ENCODE measurements around the gene GRIK2.
"Not testable (repeated sequence)": the region's sequence is repeated elsewhere in the genome, so short reads cannot be mapped to it uniquely, and the experiment has no call there.

The GRIK2 gene

GRCh38 chr6:102066301-102066700 is 672.8 kb downstream of the GRIK2 start:
- no peak for DNase-seq

DNA sequence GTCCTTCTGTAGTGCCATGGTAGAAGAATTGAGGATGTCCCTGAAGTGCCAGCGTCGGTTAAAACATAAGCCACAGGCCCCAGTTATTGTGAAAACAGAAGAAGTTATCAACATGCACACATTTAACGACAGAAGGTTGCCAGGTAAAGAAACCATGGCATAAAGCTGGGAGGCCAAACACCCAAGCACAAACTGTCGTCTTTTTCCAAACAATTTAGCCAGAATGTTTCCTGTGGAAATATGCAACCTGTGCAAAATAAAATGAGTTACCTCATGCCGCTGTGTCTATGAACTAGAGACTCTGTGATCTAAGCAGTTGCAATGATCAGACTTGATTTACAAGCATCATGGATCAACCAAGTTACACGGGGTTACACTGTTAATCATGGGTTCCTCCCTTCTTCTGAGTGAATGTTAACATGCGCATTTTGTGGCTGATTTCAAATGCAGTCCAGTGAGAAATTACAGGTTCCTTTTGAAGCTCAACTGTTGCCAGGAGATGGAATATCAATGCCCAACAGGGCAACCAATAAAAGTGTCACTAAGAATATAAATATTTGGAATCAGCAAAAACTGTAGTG is 674.9 kb downstream of the GRIK2 start:
- DNase-seq, result no peak

GRCh38 chr6:102075539-102075938 is 682.0 kb downstream of the GRIK2 start:
- DNase-seq, result no peak

DNA sequence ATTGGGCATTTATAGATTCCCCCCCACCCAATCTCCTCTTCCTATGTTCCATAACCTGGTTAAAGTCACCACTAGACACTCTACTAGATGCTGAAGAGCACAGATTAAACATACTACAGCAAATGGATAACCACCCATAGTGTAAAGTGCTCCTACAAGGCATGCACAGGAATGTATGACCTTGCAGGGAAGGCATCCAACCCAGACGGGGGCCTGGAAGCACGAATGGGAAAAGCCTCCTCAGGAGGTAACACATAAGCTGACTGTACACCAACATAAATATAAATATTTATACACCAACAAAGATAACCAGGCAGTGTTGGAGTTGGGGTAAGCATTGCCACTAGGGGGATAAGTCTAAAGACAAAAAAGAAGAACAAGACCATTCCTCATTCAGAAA is 691.7 kb downstream of the GRIK2 start:
- DNase-seq, result no peak

- DNase-seq, result not testable (repeated sequence)
These were observed 694.7 kb downstream of the GRIK2 start for GRCh38 chr6:102088160-102088559.

DNA sequence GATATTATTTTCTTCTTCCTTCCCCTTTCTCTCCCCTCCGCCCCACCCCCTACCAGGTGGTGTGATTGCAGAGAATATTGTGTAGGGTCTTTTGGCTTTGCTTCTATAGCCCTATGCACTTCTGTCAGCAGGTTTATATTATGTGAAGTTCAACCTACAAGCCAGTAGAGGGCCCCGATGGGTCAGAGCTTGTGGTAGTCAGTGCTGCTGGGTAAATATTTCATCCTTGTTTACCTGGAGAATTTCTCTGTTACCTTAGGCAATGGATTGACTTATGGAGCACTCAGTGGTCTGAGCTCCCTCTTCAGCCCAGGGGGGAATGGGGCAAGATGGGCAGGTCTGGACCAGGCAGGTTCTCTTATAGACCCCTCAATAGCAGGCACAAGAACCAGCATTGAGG is 720.9 kb downstream of the GRIK2 start:
- peak; percentile 0 for DNase-seq

DNA sequence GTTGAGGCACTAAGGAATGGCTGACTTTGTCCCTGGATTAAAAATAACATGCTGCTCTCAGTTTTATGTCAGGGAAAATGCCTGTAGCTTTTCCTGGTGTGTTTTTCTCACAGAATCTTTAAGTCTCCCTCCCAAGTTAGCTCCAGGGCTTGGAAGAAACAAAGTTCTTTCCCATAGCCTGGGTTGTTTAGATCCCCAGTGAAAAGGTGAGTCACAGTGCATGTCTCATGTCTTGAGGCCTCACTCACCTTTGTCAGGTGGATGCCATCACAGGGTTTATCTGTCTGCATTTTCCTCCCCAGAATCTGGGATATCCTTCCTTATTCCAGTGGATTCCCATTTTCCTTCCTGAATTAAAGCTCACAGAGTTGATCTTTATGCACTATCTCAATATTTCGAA is 722.4 kb downstream of the GRIK2 start:
- no peak for DNase-seq

- DNase-seq, result no peak
These were observed 724.5 kb downstream of the GRIK2 start for GRCh38 chr6:102118034-102118433.
